Fibroblast of lung (primary cell): ENCODE measurements around the gene WARS2.

Source experiments
- CTCF ChIP-seq, 2 donors: IDR thresholded peaks in 1 of 2; conservative IDR thresholded peaks in 1 of 2; 1 replicate in 1 of 2; 2 replicates in 1 of 2; pipeline ENCODE4 v1.5.1; 2011 to 2012; ENCODE audit warnings: low read length in 2 of 2, control low read depth in 1 of 2, inconsistent platforms in 1 of 2, low read depth in 1 of 2, mild to moderate bottlenecking in 1 of 2
- EZH2 ChIP-seq: IDR thresholded peaks from 2 replicates; pipeline ENCODE4 v1.5.1; 2012; ENCODE audit warnings: low read length, control low read depth, mild to moderate bottlenecking; ENCODE audit errors: missing control alignments

GRCh38 chr1:119055568-119055967 is 84.9 kb downstream of the WARS2 start:
- TF ChIP-seq CTCF (conservative IDR thresholded peaks at IDR 0.05 in 1 of 2, IDR thresholded peaks at IDR 0.05 in 1 of 2; ENCODE audit: low read depth in 1 of 2, low read length in 2 of 2) (no peak), EZH2 (no peak)
